IPS-18c (cell line): ENCODE measurements around the gene BUB1B.
A peak's percentile ranks its signal among the peaks of the same experiment; 100 is the strongest.

ENCODE experiments used
- H3K4me3 ChIP-seq: 2 replicates; pipeline ENCODE4 v1.7.0; 2013; ENCODE audit warnings: low read depth, mild to moderate bottlenecking, low read length, moderate library complexity; ENCODE audit not compliant: insufficient read depth
- H3K9me3 ChIP-seq: one replicate; pipeline ENCODE4 v1.6.1; 2013; ENCODE audit warnings: mild to moderate bottlenecking, low read length, moderate library complexity; ENCODE audit not compliant: control insufficient read depth, insufficient read depth

The BUB1B gene

DNA sequence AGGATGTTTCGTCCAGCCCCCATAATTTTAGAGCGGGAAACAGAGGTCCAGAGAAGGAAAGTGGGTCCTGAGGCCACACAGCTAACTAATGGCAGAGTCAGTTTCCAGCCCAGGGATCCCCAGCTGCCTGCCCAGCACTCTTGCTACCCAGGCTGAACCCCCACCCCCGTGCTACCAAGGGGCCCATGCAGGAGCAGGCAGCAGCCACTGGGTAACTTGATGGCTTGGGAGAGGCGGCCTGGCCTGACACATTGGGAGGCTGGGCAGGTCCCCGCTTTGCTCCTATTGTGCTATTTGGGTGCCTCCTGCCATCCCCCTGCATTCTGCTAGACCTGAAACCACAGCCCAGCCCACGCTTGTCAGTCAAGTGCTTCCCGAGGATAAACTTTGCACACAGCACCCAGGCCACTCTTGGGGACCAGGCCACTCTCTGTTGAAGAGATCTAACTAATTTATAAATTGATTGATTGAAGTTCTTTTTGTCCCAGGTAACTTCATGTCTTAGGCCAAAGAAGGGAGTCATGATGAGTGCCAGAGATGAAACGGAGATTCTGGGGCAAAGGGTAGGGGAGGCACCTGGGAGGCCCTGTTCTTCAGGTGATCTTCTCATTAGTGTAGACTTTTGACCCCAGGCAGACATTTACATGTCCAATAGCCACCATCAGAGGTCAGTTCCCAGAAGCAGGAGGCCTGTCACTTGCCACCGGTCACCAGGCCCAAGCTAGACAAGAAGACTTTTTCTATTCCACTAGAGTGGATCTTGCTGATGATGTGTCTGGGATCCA lies 85.0 kb downstream of the BUB1B start:
- Histone ChIP-seq H3K4me3 (no peak overlapping the region), H3K9me3 (no peaks in the 10 kb centered on the region)

DNA sequence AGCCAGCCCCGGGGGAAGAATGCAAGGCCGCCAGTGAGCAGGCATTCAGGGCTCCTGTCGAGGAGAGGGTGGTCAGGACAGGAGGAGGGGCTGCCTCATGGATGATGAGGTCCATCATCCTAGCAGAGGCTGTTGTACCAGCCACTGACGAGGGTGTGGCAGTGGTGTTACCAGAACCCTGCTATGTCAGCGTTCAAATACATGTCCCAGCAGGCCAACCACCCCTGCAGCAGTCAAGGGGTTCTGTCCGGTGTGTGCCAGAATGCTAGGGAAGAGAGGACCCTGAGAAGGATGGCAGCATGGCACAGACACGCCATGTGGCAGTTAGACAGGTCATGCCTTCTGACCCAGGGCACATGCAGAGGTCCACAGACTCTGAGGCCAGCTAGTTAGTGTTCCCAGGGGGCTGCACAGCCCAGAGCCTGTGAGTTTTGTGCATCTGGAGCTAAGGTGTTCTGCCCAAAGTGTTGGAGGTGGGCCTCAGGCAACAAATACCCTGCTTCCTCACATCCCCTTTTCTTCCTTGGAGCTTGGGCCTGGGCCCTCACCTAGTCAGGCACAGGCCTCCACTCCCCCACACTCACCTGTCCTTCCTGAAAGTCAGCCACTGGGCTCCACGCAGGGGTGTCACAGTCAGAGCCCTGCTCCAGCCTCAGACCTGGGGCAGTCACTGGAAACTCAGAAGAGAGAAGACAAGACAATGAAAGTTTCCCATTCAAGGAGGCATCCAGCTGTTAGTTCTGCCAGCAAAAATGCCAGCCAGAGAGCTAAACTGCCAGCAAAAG lies 85.8 kb downstream of the BUB1B start:
- H3K9me3 ChIP-seq: no peaks in the 10 kb centered on the region
- H3K4me3 ChIP-seq: no peak overlapping the region

DNA sequence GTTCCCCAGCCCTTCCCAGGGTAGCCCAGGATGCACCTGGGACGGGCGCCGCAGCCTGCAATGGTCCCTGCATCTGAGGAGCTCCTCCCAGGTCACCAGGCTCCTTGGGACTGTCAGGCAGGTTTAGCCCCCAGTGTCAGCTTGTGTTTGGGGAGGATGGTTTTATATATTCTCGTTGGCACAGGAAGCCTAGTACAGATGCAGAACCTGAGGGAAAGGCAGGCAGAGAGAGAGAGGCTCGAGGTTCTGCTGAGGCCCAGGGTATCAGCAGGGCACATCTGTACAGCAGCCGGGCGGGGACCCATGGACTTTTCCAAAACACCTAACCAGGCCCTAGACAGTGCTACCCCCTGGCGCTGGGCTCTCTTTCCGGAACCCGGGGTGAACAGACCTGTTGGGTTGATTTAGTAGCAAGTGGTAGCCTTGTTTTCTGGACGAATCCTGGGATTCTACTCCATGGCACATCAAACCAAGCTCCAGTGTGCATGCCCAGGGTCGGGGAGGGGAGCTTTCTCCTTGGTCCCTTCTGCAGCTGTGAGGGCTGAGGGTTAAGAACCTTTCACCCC lies 86.6 kb downstream of the BUB1B start:
- H3K4me3 ChIP-seq: no peak overlapping the region
- H3K9me3 ChIP-seq: no peaks in the 10 kb centered on the region

DNA sequence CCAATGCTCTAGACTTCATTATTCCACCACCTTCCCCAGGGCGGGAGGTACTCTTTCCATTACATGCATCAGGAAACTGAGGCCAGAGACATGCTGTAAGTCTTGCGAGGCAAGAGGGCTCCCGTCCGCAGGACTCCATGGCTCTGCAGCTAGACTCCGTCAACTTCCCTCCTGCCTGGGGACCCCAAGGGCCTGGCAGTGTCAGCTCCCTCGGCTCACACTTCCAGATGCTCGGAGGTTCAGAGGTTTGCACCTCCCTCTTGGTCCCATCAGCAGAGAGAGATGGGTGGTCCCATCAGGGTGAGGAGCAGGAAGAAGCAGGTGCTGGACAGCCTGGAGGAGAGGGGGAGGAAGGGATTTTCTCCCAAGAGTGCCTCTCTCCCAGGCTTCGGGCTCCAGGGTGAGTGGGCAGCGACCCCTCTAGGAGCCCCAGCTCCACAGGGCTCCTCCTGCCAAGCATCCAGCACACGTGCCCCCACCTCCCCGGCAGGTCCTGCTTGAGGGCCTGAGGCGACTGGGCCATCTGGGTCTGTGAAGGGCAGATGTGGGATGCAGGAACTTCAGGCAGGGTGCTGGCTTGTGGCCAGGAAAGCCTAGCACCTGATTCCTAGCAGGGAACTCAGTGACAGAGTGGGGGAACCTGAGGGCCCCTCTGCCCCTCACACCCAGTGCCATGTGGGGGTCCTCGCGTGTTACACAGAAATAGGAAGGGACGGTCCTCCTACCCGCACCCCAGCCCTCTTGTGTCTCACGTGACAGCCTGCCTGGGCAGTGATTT lies 87.3 kb downstream of the BUB1B start:
- no peaks in the 10 kb centered on the region for H3K9me3 ChIP-seq
- H3K4me3 ChIP-seq: no peak overlapping the region

DNA sequence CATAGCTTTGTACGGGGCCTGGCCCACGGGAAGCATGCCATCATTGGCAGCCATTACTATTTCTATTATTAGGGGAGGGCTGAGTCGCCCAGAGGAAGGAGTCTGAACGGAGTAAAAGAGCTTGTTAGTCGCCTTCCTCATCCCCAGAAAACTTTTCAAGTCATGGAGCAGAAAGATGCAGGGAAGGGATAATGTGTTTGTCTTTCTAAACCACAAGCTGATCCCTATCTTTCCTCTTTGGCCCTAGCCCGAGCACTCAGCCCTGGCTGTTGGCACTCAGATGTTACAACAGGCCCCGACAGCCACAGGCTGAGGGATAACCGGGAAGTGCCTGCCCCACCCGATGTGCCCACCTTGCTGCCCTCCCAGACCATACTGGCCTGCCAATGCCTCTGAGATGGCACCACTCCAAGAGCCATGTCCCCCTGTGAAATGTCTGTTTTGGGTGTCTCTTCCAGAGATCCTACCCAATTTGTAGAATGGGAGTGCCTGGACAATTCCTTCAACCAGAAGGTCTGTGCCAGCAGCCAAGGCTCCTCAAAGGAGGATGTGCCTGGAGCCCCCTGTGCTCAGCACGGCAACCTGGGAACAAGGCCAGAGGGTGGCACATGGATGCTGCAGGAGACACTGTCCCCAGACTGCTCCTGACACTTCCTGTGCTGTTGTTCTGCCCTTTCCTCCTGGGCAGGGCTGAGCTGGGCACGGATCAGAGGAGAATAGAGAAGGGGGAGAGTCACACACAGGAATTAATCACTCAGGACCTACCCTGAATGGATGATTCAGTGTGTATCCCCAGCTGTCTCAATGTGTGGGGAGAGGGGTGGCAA lies 88.8 kb downstream of the BUB1B start:
- Histone ChIP-seq H3K9me3 (no peaks in the 10 kb centered on the region), H3K4me3 (no peak overlapping the region)

DNA sequence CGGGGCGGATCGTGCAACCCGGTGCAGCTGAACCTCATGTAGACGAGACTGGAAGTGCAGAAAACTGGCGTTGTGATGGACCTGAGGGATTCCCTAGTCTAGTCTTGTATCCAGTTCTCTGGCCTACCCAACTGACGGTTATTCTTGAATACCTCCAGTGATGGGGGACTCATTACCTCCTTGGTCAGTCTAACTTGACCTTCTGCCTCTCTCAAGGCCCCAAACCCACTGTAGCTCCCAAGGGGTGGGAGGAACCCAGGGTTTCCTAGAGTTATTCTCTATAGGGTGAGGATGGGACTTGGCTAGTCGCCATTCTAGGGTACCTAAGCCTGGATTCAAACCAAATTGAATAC lies 89.4 kb downstream of the BUB1B start:
- no peak overlapping the region for H3K4me3 ChIP-seq

DNA sequence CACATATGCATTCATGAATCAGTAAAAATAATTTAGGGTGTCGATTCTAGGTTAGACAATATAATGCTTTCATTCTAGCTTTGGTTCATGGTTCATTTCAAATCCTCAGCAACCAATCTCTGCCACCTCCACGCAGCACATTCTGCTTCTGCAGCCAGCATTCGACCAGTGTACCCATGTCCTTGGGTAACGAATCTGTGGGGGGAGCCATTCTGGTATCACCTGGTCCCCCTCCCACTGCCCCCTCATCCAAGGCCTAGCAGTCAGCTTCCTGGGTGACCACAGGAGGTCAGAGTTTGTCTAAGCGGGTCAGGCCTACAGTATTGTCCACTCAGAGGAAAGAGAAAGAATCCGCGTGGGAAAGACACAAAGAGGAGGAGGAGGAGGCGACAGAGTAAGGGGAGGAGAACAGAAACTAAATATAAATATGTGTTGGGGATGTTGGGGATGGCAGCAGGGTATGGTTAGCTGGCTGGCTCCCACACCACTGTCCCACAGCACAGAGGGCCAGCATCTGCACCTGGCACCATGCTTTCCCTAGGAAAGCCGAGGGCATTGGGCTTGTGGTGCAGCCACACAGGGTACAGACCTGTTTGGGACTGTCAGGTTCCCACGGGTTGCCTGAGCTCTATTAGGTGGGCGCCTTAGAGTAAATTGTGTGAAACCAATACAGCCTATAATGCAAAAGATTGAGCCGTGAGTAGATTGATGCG lies 90.1 kb downstream of the BUB1B start:
- Histone ChIP-seq H3K9me3 (no peaks in the 10 kb centered on the region), H3K4me3 (no peak overlapping the region)

More for the DNA sequence above, 89.4 kb downstream of the BUB1B start:
- H3K9me3 ChIP-seq: no peaks in the 10 kb centered on the region

DNA sequence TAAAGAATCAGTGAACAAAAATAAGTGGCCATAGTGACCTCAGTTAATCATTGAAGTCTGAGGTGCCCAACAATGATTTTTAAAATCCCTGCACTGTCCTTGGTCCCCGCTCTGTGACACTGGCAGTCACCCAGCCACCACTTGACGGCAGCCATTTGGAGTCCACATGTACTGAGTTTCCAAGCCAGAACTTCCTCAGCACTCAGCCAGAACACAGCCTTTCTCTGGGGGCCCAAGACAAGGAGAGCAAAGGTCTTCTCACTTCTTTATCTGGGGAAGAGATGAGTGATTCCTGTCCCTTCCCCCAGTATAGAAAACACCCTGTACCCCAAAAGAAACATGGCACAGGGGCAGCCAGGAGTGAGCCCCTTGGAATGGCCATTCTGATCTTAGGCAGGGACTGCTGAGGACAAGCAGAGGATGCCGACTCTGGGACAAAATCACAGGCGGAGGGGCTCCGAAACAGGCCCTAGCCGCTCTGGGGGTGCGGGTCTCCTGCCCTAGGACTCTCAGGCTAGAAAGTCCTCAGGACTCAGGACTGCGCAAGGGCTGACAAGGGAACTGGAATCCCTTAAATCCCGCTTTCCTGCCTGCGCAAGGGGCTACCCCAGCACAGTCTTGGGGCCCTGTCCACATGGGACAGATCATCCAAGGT lies 90.7 kb downstream of the BUB1B start:
- Histone ChIP-seq H3K9me3 (no peaks in the 10 kb centered on the region), H3K4me3 (no peak overlapping the region; the same call in 1 of the 2 replicates)

DNA sequence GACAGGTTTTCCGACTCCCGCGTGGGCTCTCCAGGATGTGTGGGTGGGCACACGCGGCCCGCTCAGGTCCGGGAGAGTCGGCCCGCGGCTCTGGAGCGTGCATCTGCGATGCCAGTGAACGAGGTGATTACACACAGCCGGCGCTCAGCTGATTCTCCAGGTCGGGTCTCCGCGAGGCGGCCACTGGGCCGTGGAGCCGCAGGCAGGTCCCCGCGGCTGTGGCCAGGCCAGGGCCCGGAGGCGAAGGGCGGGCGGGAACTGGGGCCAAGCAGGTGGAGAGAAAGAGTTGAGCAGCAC lies 91.2 kb downstream of the BUB1B start:
- H3K4me3 ChIP-seq: peak overlapping the region; percentile 52; the same call in 1 of the 2 replicates

DNA sequence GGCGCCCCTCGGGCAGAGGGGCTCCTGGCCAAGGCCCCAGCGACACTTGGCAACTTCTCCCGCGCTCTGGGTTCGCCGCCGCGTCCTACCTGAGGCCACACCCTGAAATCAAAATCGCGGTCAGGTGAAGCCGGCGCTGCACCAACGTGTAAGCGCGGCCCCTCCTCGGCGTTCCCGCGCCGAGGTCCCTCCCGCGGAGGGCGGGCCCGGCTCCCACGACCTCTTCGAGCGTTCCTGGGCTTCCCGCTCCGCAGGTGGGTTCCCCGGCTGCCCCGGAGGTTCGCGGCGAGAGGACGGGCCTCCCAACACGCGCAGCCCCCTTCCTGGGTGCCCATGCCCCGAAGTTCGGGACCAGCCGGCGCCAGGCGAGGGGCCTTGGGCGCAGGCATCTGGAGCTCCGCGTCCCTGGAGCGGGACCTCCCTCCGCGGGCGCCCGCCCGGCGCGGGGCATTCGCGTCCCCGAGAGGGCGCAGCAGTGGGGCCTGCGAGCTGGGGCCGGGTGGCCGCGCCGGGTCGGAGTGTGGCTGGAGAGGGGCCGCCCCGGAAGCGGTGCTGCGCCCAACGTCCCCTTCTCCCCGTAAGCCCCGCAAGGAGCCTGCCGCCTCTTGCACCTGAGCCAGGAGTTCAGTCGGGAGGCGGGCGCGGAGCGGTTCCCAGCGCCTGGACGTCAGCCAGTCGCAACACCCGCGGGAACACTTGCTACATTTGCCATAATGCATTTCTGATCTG lies 91.7 kb downstream of the BUB1B start:
- Histone ChIP-seq H3K9me3 (no peaks in the 10 kb centered on the region), H3K4me3 (peak overlapping the region; percentile 52)

More for the DNA sequence above, 91.2 kb downstream of the BUB1B start:
- H3K9me3 ChIP-seq: no peaks in the 10 kb centered on the region

DNA sequence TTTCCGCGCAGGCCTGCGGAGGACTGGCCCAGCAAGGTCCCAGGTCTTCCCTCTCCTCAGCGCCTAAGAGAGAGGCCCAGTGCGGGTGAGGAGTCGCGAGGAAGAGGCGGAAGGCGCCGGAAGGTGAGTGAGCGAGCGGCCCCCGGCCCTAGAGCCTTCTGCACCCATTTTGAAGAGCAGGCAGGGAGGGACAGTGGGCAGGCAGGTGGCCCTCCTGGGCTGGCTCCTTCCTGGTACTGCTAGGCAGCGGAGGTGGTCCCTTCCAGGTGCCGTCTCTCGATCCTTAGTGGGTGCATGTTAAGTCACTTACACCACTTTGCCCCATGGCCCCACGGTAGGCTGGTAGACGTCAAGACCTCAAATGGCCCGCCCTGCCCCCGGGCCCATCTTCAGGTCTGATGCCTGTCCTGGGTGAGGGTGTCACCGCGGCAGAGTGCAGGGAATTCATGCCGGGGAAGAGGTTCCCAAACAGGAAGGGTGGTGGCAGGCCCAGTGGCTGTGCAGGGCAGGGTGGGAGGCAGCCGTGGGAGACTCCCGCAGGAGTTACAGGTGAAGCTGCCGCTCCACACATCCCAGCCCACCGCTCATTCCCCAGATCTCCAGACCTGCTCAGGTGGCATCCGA lies 92.4 kb downstream of the BUB1B start:
- no peaks in the 10 kb centered on the region for H3K9me3 ChIP-seq
- peak overlapping the region; percentile 52 for H3K4me3 ChIP-seq

DNA sequence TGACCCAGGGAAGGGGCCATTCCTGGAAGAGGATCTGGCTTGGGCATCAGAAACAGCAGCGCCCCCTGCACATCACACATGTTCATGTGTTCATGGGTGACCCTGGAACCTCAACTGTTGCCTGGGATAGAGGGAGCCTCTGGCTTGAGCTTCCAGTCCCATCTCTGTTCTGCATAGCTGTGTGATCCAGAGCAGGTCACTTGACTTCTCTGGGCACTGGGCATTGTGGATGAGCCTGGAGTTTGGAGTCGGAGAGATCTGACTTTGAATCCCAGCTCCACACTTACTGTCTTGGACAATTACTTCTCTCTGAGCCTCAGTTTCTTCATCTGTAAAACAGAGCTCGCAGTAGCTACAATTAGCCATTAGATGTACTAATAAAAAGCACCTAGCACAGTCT lies 93.6 kb downstream of the BUB1B start:
- Histone ChIP-seq H3K9me3 (no peaks in the 10 kb centered on the region), H3K4me3 (no peak overlapping the region)

DNA sequence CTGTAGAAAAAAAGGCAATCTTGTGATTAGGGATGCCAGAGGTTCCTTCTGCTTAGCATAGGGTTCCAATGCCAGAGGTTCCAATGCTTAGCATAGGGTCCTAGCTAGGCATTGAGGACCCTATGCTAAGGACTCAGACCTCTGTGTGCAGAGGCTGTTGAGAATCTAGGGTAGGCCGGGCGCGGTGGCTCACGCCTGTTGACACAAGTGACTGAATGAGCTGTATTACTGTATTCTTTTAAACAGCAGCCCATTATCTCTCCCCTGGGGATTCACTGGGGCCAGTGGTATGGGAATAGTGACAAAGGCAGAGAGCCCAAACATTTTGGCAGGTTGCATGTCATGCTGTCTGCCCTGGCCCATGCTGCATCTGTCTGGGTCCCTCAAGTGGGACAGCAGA lies 94.2 kb downstream of the BUB1B start:
- Histone ChIP-seq H3K9me3 (no peaks in the 10 kb centered on the region), H3K4me3 (no peak overlapping the region)

DNA sequence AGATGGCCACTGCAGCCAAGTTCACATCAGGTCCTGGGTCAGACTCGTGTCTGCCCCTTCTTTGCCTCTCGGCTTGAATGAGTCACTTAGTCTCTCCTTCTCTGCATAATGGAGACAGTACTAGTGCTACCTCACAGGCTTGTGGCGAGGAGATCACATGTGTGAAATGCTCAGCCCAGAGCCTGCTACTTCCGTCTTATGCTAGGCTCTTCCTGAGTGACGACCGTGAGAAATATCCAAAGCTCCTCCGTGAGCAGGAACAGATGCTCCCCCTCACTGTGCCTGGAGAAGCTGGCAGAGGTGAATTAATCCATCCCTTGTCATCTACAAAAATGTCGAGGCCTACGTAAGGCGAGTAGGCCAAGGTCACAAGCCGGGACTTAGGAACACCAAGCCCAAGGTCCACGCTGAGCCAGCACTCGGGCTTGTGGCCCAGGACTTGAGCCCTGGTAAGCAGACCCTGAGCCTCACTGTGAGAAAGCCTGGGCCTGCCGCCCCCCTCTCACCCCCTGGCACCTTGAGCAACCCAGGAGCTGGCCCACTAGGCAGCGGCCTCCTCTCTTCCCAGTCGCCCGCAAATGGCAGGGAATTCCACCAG lies 95.9 kb downstream of the BUB1B start:
- Histone ChIP-seq H3K4me3 (no peak overlapping the region), H3K9me3 (no peaks in the 10 kb centered on the region)
